Fibroblast of lung (primary cell): Measurements from ENCODE around the gene TBX10. TPM values are rescaled to one million over a fixed set of nuclear protein-coding genes. Genes with fewer than 3 reads are reported as not detected.

Experiments used
- DNase-seq, 2 donors: peaks; one replicate each; pipeline versions ENCODE4 v3.0.0 to v3.0.0-alpha.2; 2010; ENCODE audit warnings: low read depth in 2 of 2
- H2AFZ ChIP-seq: 2 replicates; pipeline ENCODE4 v1.5.1; 2012; ENCODE audit warnings: low read length, control low read depth, inconsistent platforms
- H3K27ac ChIP-seq: 2 replicates; pipeline ENCODE4 v1.5.1; 2011; ENCODE audit warnings: low read length, control low read depth; ENCODE audit not compliant: insufficient read depth
- H3K27me3 ChIP-seq: 2 replicates; pipeline ENCODE4 v1.5.1; 2011; ENCODE audit warnings: mild to moderate bottlenecking, low read length; ENCODE audit not compliant: control insufficient read depth, insufficient read depth
- H3K36me3 ChIP-seq: 2 replicates; pipeline ENCODE4 v1.5.1; 2011; ENCODE audit warnings: low read length; ENCODE audit not compliant: control insufficient read depth, insufficient read depth
- H3K4me1 ChIP-seq: 2 replicates; pipeline ENCODE4 v1.5.1; 2011; ENCODE audit warnings: low read length; ENCODE audit not compliant: control insufficient read depth, insufficient read depth; ENCODE audit errors: extremely low read depth
- H3K4me2 ChIP-seq: 2 replicates; pipeline ENCODE4 v1.5.1; 2011; ENCODE audit warnings: low read length, control low read depth; ENCODE audit not compliant: insufficient read depth; ENCODE audit errors: extremely low read depth
- H3K4me3 ChIP-seq, 4 experiments: fragments of 200-600 bp in 1 of 4; sonication (generic) in 1 of 4; replicated peaks in 1 of 4; 2 replicates each; pipeline ENCODE4 v1.5.1; 2011 to 2016; ENCODE audit warnings: low read length in 4 of 4, low read depth in 3 of 4, mild to moderate bottlenecking in 3 of 4, control low read depth in 2 of 4, inconsistent platforms in 1 of 4, mixed read lengths in 1 of 4; ENCODE audit not compliant: insufficient read depth in 1 of 4; ENCODE audit errors: control extremely low read depth in 1 of 4
- H3K79me2 ChIP-seq: 2 replicates; pipeline ENCODE4 v1.5.1; 2012; ENCODE audit warnings: mild to moderate bottlenecking, low read length, inconsistent platforms; ENCODE audit not compliant: control insufficient read depth, insufficient read depth
- H3K9ac ChIP-seq: 2 replicates; pipeline ENCODE4 v1.5.1; 2011; ENCODE audit warnings: mild to moderate bottlenecking, low read length, control low read depth; ENCODE audit not compliant: insufficient read depth
- H3K9me3 ChIP-seq: 2 replicates; pipeline ENCODE4 v1.5.1; 2012; ENCODE audit warnings: low read depth, low read length; ENCODE audit not compliant: control insufficient read depth, insufficient read depth
- H4K20me1 ChIP-seq: 2 replicates; pipeline ENCODE4 v1.5.1; 2011; ENCODE audit warnings: low read length; ENCODE audit not compliant: control insufficient read depth, insufficient read depth; ENCODE audit errors: extremely low read depth
- CTCF ChIP-seq, 2 donors: IDR thresholded peaks in 1 of 2; conservative IDR thresholded peaks in 1 of 2; 1 replicate in 1 of 2; 2 replicates in 1 of 2; pipeline ENCODE4 v1.5.1; 2011 to 2012; ENCODE audit warnings: low read length in 2 of 2, control low read depth in 1 of 2, inconsistent platforms in 1 of 2, low read depth in 1 of 2, mild to moderate bottlenecking in 1 of 2
- EZH2 ChIP-seq: IDR thresholded peaks from 2 replicates; pipeline ENCODE4 v1.5.1; 2012; ENCODE audit warnings: low read length, control low read depth, mild to moderate bottlenecking; ENCODE audit errors: missing control alignments
- polyA plus RNA-seq, 2 donors: library from polyadenylated mRNA; depleted of rRNA in 1 of 2; stranded (reverse) in 1 of 2; unstranded in 1 of 2; fragments of >200 nt; gene quantifications; 2 replicates each; pipeline ENCODE4 v1.2.1, GENCODE V29; 2011 to 2012; ENCODE audit warnings: missing spikeins in 1 of 2
- total RNA-seq: library from RNA; depleted of rRNA; stranded (reverse); fragments of >200 nt; gene quantifications from 2 replicates; pipeline ENCODE4 v1.2.1, GENCODE V29; 2014

The TBX10 gene
- total and polyA plus RNA-seq, 2 donors (not counting 1 experiment from before 2014, with no cell fraction given), result not detected

GRCh38 chr11:67581469-67581868 is 58.1 kb downstream of the TBX10 start:
- Histone ChIP-seq H3K27ac (no peak overlapping the region), H3K4me1 (peaks cover 5% of the 10 kb centered on the region), H3K4me2 (no peak overlapping the region), H3K27me3 (peaks cover 11% of the 10 kb centered on the region), H2AFZ (no peak overlapping the region), H4K20me1 (no peaks in the 10 kb centered on the region), H3K9ac (no peak overlapping the region), H3K79me2 (peaks cover 18% of the 10 kb centered on the region), H3K36me3 (peaks cover 6% of the 10 kb centered on the region), H3K9me3 (no peaks in the 10 kb centered on the region), H3K4me3 (no peak overlapping the region)
- no peak for TF ChIP-seq CTCF (conservative IDR thresholded peaks at IDR 0.05 in 1 of 2, IDR thresholded peaks at IDR 0.05 in 1 of 2; ENCODE audit: low read depth in 1 of 2, low read length in 2 of 2)
- TF ChIP-seq EZH2, result no peak
- no peak for DNase-seq

Other genes with a start within 250 kb of the TBX10 start
- gene RAD9A, start 247.8 kb downstream of the TBX10 start, total RNA-seq, result 3.8 and 6.4 TPM in 2 replicates
- gene RAD9A, start 247.8 kb downstream of the TBX10 start, polyA plus RNA-seq, result 3.5 and 5.9 TPM in 2 replicates
- 90.7 and 104 TPM in 2 replicates for gene PPP1CA, start 237.9 kb downstream of the TBX10 start, total RNA-seq
- gene PPP1CA, start 237.9 kb downstream of the TBX10 start, polyA plus RNA-seq, result 135 and 218 TPM in 2 replicates
- not detected in 2 replicates for gene TBC1D10C, start 235.7 kb downstream of the TBX10 start, total RNA-seq
- gene TBC1D10C, start 235.7 kb downstream of the TBX10 start, polyA plus RNA-seq, result 0.05 TPM in 1 of 2 replicates, not detected in the other
- under 0.01 and 0.17 TPM in 2 replicates for gene CARNS1, start 224.1 kb downstream of the TBX10 start, total RNA-seq
- gene CARNS1, start 224.1 kb downstream of the TBX10 start, polyA plus RNA-seq, result 0.02 and 0.05 TPM in 2 replicates
- 26.2 and 30.6 TPM in 2 replicates for gene RPS6KB2, start 211.3 kb downstream of the TBX10 start, total RNA-seq
- 29.0 and 34.0 TPM in 2 replicates for gene RPS6KB2, start 211.3 kb downstream of the TBX10 start, polyA plus RNA-seq
- under 0.01 and 0.17 TPM in 2 replicates for gene PTPRCAP, start 202.1 kb downstream of the TBX10 start, total RNA-seq
- 0.05 TPM in 1 of 2 replicates, not detected in the other for gene PTPRCAP, start 202.1 kb downstream of the TBX10 start, polyA plus RNA-seq
- 88.1 and 112 TPM in 2 replicates for gene CORO1B, start 196.3 kb downstream of the TBX10 start, total RNA-seq
- 56.3 and 65.5 TPM in 2 replicates for gene CORO1B, start 196.3 kb downstream of the TBX10 start, polyA plus RNA-seq
- gene GPR152, start 187.0 kb downstream of the TBX10 start, total RNA-seq, result not detected in 2 replicates
- gene GPR152, start 187.0 kb downstream of the TBX10 start, polyA plus RNA-seq, result not detected in 2 replicates
- not detected in 2 replicates for gene CABP4, start 184.4 kb downstream of the TBX10 start, total RNA-seq
- gene CABP4, start 184.4 kb downstream of the TBX10 start, polyA plus RNA-seq, result not detected in 2 replicates
- 11.2 and 17.2 TPM in 2 replicates for gene TMEM134, start 170.5 kb downstream of the TBX10 start, total RNA-seq
- gene TMEM134, start 170.5 kb downstream of the TBX10 start, polyA plus RNA-seq, result 16.5 and 22.0 TPM in 2 replicates
- gene AIP, start 156.7 kb downstream of the TBX10 start, total RNA-seq, result 117 and 128 TPM in 2 replicates
- gene AIP, start 156.7 kb downstream of the TBX10 start, polyA plus RNA-seq, result 52.3 and 53.7 TPM in 2 replicates
- gene PITPNM1, start 134.4 kb downstream of the TBX10 start, total RNA-seq, result 7.4 and 10.2 TPM in 2 replicates
- 4.7 TPM in 2 replicates for gene PITPNM1, start 134.4 kb downstream of the TBX10 start, polyA plus RNA-seq
- 6.4 and 7.8 TPM in 2 replicates for gene CDK2AP2, start 131.6 kb downstream of the TBX10 start, total RNA-seq
- 19.0 and 30.9 TPM in 2 replicates for gene CDK2AP2, start 131.6 kb downstream of the TBX10 start, polyA plus RNA-seq
- not detected in 2 replicates for gene CABP2, start 116.3 kb downstream of the TBX10 start, total RNA-seq
- not detected in 2 replicates for gene CABP2, start 116.3 kb downstream of the TBX10 start, polyA plus RNA-seq
- 444 and 642 TPM in 2 replicates for gene GSTP1, start 56.0 kb downstream of the TBX10 start, total RNA-seq
- gene GSTP1, start 56.0 kb downstream of the TBX10 start, polyA plus RNA-seq, result 360 and 397 TPM in 2 replicates
- gene NDUFV1, start 32.8 kb downstream of the TBX10 start, total RNA-seq, result 153 and 171 TPM in 2 replicates
- gene NDUFV1, start 32.8 kb downstream of the TBX10 start, polyA plus RNA-seq, result 64.9 and 77.5 TPM in 2 replicates
- 4.1 and 5.0 TPM in 2 replicates for gene NUDT8, start 9.8 kb downstream of the TBX10 start, total RNA-seq
- 0.90 and 1.6 TPM in 2 replicates for gene NUDT8, start 9.8 kb downstream of the TBX10 start, polyA plus RNA-seq
- gene ACY3, start 11.0 kb upstream of the TBX10 start, total RNA-seq, result not detected in 2 replicates
- 0.07 TPM in 1 of 2 replicates, not detected in the other for gene ACY3, start 11.0 kb upstream of the TBX10 start, polyA plus RNA-seq
- not detected in 2 replicates for gene ALDH3B2, start 34.9 kb upstream of the TBX10 start, total RNA-seq
- not detected in 2 replicates for gene ALDH3B2, start 34.9 kb upstream of the TBX10 start, polyA plus RNA-seq